Sigmoid colon (tissue), 7 donors: ENCODE data around the gene E2F6. TPM values are rescaled to one million over a fixed set of nuclear protein-coding genes. Genes with fewer than 3 reads are reported as not detected.

ENCODE experiments used
- DNase-seq: peaks from one replicate; pipeline ENCODE4 v3.0.0-alpha.2; 2019
- H3K27ac ChIP-seq, 4 donors: fragments of 200-600 bp; sonication (generic); one replicate each; pipeline ENCODE4 v1.5.1; 2016 to 2019; ENCODE audit warnings: mild to moderate bottlenecking in 1 of 4
- H3K27me3 ChIP-seq, 3 donors: fragments of 200-600 bp; sonication (generic); one replicate each; pipeline ENCODE4 v1.5.1; 2019; ENCODE audit warnings: mild to moderate bottlenecking in 1 of 3
- H3K36me3 ChIP-seq, 4 donors: fragments of 200-600 bp; sonication (generic); one replicate each; pipeline ENCODE4 v1.5.1; 2016 to 2019
- H3K4me1 ChIP-seq, 4 donors: fragments of 200-600 bp; sonication (generic); one replicate each; pipeline ENCODE4 v1.5.1; 2017 to 2019
- H3K4me3 ChIP-seq, 4 donors: fragments of 200-600 bp; sonication (generic); one replicate each; pipeline ENCODE4 v1.5.1; 2017 to 2019; ENCODE audit warnings: mild to moderate bottlenecking in 2 of 4, moderate library complexity in 1 of 4
- H3K9me3 ChIP-seq, 4 donors: fragments of 200-600 bp in 3 of 4; sonication (generic) in 3 of 4; one replicate each; pipeline versions ENCODE4 v1.5.1 to v1.6.1; 2013 to 2019
- CTCF ChIP-seq, 4 experiments: fragments of 450-650 bp in 3 of 4; fragments of 200-600 bp in 1 of 4; IDR thresholded peaks; one replicate each; pipeline ENCODE4 v1.5.1; 2016 to 2019; ENCODE audit warnings: antibody characterized with exemption in 4 of 4, mild to moderate bottlenecking in 3 of 4, moderate library complexity in 2 of 4
- EP300 ChIP-seq, 4 donors: sonication (generic); formaldehyde crosslinking; IDR thresholded peaks; one replicate each; pipeline ENCODE4 v1.6.1; 2017; ENCODE audit warnings: antibody characterized with exemption in 4 of 4
- POLR2A ChIP-seq, 2 donors: fragments of 450-650 bp; IDR thresholded peaks; one replicate each; pipeline ENCODE4 v1.6.1; 2016; ENCODE audit warnings: antibody characterized with exemption in 2 of 2, mild to moderate bottlenecking in 2 of 2, moderate library complexity in 2 of 2
- POLR2AphosphoS5 ChIP-seq, 4 donors: sonication (generic); formaldehyde crosslinking; IDR thresholded peaks; one replicate each; pipeline ENCODE4 v1.6.1; 2017; ENCODE audit warnings: antibody characterized with exemption in 4 of 4
- WGBS, 2 donors: extraction: QIAGEN DNeasy Blood & Tissue Kit; methylation state at CpG; one replicate each; pipeline ENCODE4 v1.1.7; 2013; 5-methylcytosine and 5-hydroxymethylcytosine counted together
- intact Hi-C: fragments of 100-400 bp; cut with DNase I; formaldehyde crosslinking; loops from one replicate; pipeline ENCODE4 v1.15.1; 2023
- polyA plus RNA-seq, 3 donors: library from polyadenylated mRNA; stranded (reverse); fragments of 200-250 nt; gene quantifications; one replicate each; pipeline ENCODE4 v1.2.3, GENCODE V29; 2013
- total RNA-seq, 4 donors: library from RNA; depleted of rRNA; stranded (reverse); fragments of >200 nt; gene quantifications; one replicate each; pipeline ENCODE4 v1.1.0, GENCODE V29; 2016
- donor health status: healthy with polysubstance abuse.
- donor health status: Bipolar disorder and iron deficiency.
- donor health status: healthy.

Gene E2F6
- total and polyA plus RNA-seq, 7 donors, result 3.6 to 24.2 (median 11.8) TPM

- H3K27ac ChIP-seq, result peak overlapping the region in 1 of 4 donors; percentile 3
- peak; percentile 42 to 73 (median 68) for TF ChIP-seq CTCF (IDR thresholded peaks at IDR 0.05)
- no peak for TF ChIP-seq POLR2A (IDR thresholded peaks at IDR 0.05)
- no peak for TF ChIP-seq EP300 (IDR thresholded peaks at IDR 0.05)
- TF ChIP-seq POLR2AphosphoS5 (IDR thresholded peaks at IDR 0.05), result peak in 1 of 4 donors; percentile 17
- no peaks in the 10 kb centered on the region for H3K9me3 ChIP-seq
- WGBS, 2 donors, result 58 to 71% methylated on average over 14 of the region's 14 CpGs
- no peaks in the 10 kb centered on the region for H3K27me3 ChIP-seq
- intact Hi-C loops, result loop anchor here (2.0 to 10.0 kb wide), 3 partner anchors 212 to 612 kb away; a partner anchor contains a TSS
- no peak overlapping the region for H3K4me3 ChIP-seq
- peaks cover 0 to 78% (median 28%) of the 10 kb centered on the region in 4 donors for H3K36me3 ChIP-seq
- H3K4me1 ChIP-seq, result no peaks in the 10 kb centered on the region
- DNase-seq, result peak; percentile 63
Observed at GRCh38 chr2:11446733-11447248, 19.2 kb downstream of the E2F6 start.

GRCh38 chr2:11444737-11445136 is 21.2 kb downstream of the E2F6 start:
- WGBS, 2 donors, result 81 to 88% methylated on average over 4 of the region's 4 CpGs
- no peak for DNase-seq
- H3K9me3 ChIP-seq, result no peaks in the 10 kb centered on the region
- H3K27me3 ChIP-seq, result no peaks in the 10 kb centered on the region
- no peak overlapping the region for H3K4me3 ChIP-seq
- TF ChIP-seq EP300 (IDR thresholded peaks at IDR 0.05) (no peak), CTCF (IDR thresholded peaks at IDR 0.05) (no peak), POLR2AphosphoS5 (IDR thresholded peaks at IDR 0.05) (no peak), POLR2A (IDR thresholded peaks at IDR 0.05) (no peak)
- H3K27ac ChIP-seq, result no peak overlapping the region
- intact Hi-C loops, result loop anchor here (10.0 kb wide), 2 partner anchors 210 to 610 kb away; no protein-coding TSS in a partner anchor
- H3K4me1 ChIP-seq, result no peaks in the 10 kb centered on the region
- peaks cover 0 to 67% (median 25%) of the 10 kb centered on the region in 4 donors for H3K36me3 ChIP-seq

- Histone ChIP-seq H3K27ac (no peak overlapping the region), H3K36me3 (peaks cover 0 to 17% (median 0%) of the 10 kb centered on the region in 4 donors), H3K4me3 (no peak overlapping the region), H3K4me1 (no peaks in the 10 kb centered on the region), H3K27me3 (no peaks in the 10 kb centered on the region), H3K9me3 (no peaks in the 10 kb centered on the region)
- 97 to 99% methylated on average over 9 of the region's 9 CpGs for WGBS, 2 donors
- intact Hi-C loops, result no loop called here
- no peak for TF ChIP-seq CTCF (IDR thresholded peaks at IDR 0.05)
- TF ChIP-seq EP300 (IDR thresholded peaks at IDR 0.05), result no peak
- no peak for TF ChIP-seq POLR2AphosphoS5 (IDR thresholded peaks at IDR 0.05)
- no peak for TF ChIP-seq POLR2A (IDR thresholded peaks at IDR 0.05)
- no peak for DNase-seq
Observed at GRCh38 chr2:11438555-11439080, 27.3 kb downstream of the E2F6 start.

- Histone ChIP-seq H3K4me3 (no peak overlapping the region), H3K27ac (no peak overlapping the region), H3K36me3 (peaks cover 0 to 12% (median 0%) of the 10 kb centered on the region in 4 donors), H3K4me1 (no peaks in the 10 kb centered on the region), H3K27me3 (no peaks in the 10 kb centered on the region), H3K9me3 (no peaks in the 10 kb centered on the region)
- DNase-seq, result no peak
- WGBS, 2 donors, result 94 to 95% methylated on average over 5 of the region's 5 CpGs
- intact Hi-C loops, result no loop called here
- TF ChIP-seq POLR2A (IDR thresholded peaks at IDR 0.05) (no peak), CTCF (IDR thresholded peaks at IDR 0.05) (no peak), EP300 (IDR thresholded peaks at IDR 0.05) (no peak), POLR2AphosphoS5 (IDR thresholded peaks at IDR 0.05) (no peak)
Observed at GRCh38 chr2:11437602-11438001, 28.4 kb downstream of the E2F6 start.
